Coronary artery (tissue), 2 donors: ENCODE data around the gene RPL14.
A peak's percentile ranks its signal among the peaks of the same experiment; 100 is the strongest.

ENCODE experiments used
- DNase-seq: peaks from one replicate; pipeline ENCODE4 v3.0.0-alpha.2; 2017; ENCODE audit warnings: low spot score
- H3K27ac ChIP-seq, 2 donors: fragments of 200-600 bp; sonication (generic); one replicate each; pipeline ENCODE4 v1.5.1; 2016 to 2019
- H3K4me3 ChIP-seq: fragments of 200-600 bp; sonication (generic); 2 replicates; pipeline ENCODE4 v1.5.1; 2016; ENCODE audit warnings: mild to moderate bottlenecking, moderate library complexity
- CTCF ChIP-seq: fragments of 200-600 bp; sonication (generic); IDR thresholded peaks from one replicate; pipeline ENCODE4 v1.5.1; 2019; ENCODE audit warnings: antibody characterized with exemption

Gene RPL14

GRCh38 chr3:40497288-40497687 lies 40.1 kb downstream of the RPL14 start:
- TF ChIP-seq CTCF: no peak
- H3K27ac ChIP-seq: no peak overlapping the region
- DNase-seq: no peak
- no peak overlapping the region for H3K4me3 ChIP-seq

- DNase-seq: no peak
- TF ChIP-seq CTCF: no peak
- H3K27ac ChIP-seq: no peak overlapping the region
- no peak overlapping the region for H3K4me3 ChIP-seq
Observed at GRCh38 chr3:40499952-40500351, 42.8 kb downstream of the RPL14 start.

GRCh38 chr3:40502034-40502433 lies 44.9 kb downstream of the RPL14 start:
- DNase-seq: no peak
- H3K4me3 ChIP-seq: no peak overlapping the region
- no peak overlapping the region for H3K27ac ChIP-seq
- TF ChIP-seq CTCF: no peak

GRCh38 chr3:40504636-40505430 lies 47.7 kb downstream of the RPL14 start:
- DNase-seq: peak; percentile 75
- TF ChIP-seq CTCF: no peak
- peak overlapping the region; percentile 76 to 88 for H3K27ac ChIP-seq
- peak overlapping the region; percentile 82 for H3K4me3 ChIP-seq

GRCh38 chr3:40505599-40506462 lies 48.7 kb downstream of the RPL14 start, which contains the start of gene ZNF620:
ZNF620 (plus strand) TSS chr3:40506039; CDS start chr3:40506353, 314 bp downstream.
- Histone ChIP-seq H3K27ac (peak within 1 kb of the TSS; percentile 76 to 88), H3K4me3 (peak within 1 kb of the TSS; percentile 82)
- peak; percentile 86 for DNase-seq
- TF ChIP-seq CTCF: no peak

GRCh38 chr3:40511031-40511718 lies 54.0 kb downstream of the RPL14 start:
- no peak for DNase-seq
- Histone ChIP-seq H3K4me3 (no peak overlapping the region), H3K27ac (no peak overlapping the region)
- no peak for TF ChIP-seq CTCF
